Skeletal muscle tissue (tissue), 4 donors: ENCODE results near the gene ACOX3. TPM values are rescaled to one million over a fixed set of nuclear protein-coding genes. Genes with fewer than 3 reads are reported as not detected.
"Not testable (repeated sequence)": the region's sequence is repeated elsewhere in the genome, so short reads cannot be mapped to it uniquely, and the experiment has no call there.

ENCODE experiments used
- H3K27ac ChIP-seq: one replicate; pipeline ENCODE4 v1.7.0; 2013; ENCODE audit warnings: mild to moderate bottlenecking, low read depth, low read length, inconsistent platforms
- H3K27me3 ChIP-seq, 3 donors: one replicate each; pipeline ENCODE4 v1.7.0; 2013; ENCODE audit warnings: low read length in 3 of 3; ENCODE audit not compliant: control insufficient read depth in 3 of 3, insufficient read depth in 3 of 3
- H3K36me3 ChIP-seq, 3 donors: one replicate each; pipeline ENCODE4 v1.7.0; 2013; ENCODE audit warnings: low read length in 3 of 3; ENCODE audit not compliant: control insufficient read depth in 3 of 3, insufficient read depth in 3 of 3
- H3K4me1 ChIP-seq, 3 donors: one replicate each; pipeline ENCODE4 v1.7.0; 2013; ENCODE audit warnings: low read length in 3 of 3, mild to moderate bottlenecking in 3 of 3; ENCODE audit not compliant: control insufficient read depth in 3 of 3, insufficient read depth in 3 of 3
- H3K4me3 ChIP-seq, 3 donors: one replicate each; pipeline ENCODE4 v1.7.0; 2013; ENCODE audit warnings: low read length in 3 of 3
- H3K9ac ChIP-seq, 3 donors: one replicate each; pipeline ENCODE4 v1.7.0; 2013; ENCODE audit warnings: low read length in 3 of 3, mild to moderate bottlenecking in 3 of 3, moderate library complexity in 2 of 3, low read depth in 1 of 3
- H3K9me3 ChIP-seq, 3 donors: one replicate each; pipeline ENCODE4 v1.7.0; 2013; ENCODE audit warnings: low read length in 3 of 3; ENCODE audit not compliant: control insufficient read depth in 3 of 3
- total RNA-seq: library from RNA; depleted of rRNA; stranded (reverse); fragments of >200 nt; gene quantifications from one replicate; pipeline ENCODE4 v1.2.3, GENCODE V29; 2014
- donor health status: Osteomylitis.

Gene ACOX3
- total RNA-seq, 1 donor from 2014 or later, result 21.9 TPM

DNA sequence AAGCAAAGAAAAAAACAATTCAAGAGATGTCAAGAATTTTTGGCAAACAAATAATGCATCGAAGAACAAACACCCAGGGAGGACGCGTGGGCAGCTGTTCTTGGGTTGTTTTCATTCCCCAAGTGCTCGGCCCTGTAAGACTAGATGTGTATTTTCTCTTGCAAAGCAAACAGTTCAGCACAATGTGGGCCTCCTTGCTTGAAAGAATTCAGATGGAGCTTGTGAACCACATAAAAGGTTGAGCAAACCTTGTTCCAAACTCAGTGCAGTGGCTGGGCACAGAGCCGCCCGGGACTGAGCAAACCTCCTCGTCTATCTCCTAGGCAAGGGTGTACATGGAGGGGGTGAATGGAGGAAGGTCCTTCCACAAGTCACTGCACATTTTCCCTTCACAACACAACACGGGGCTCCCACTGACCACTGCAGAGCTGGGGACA is 88.6 kb downstream of the ACOX3 start:
- Histone ChIP-seq H3K4me1 (peaks cover 3 to 9% (median 8%) of the 10 kb centered on the region in 3 donors), H3K27ac (no peak overlapping the region), H3K9ac (no peak overlapping the region), H3K27me3 (no peaks in the 10 kb centered on the region), H3K36me3 (no peaks in the 10 kb centered on the region), H3K9me3 (no peaks in the 10 kb centered on the region), H3K4me3 (no peak overlapping the region)

DNA sequence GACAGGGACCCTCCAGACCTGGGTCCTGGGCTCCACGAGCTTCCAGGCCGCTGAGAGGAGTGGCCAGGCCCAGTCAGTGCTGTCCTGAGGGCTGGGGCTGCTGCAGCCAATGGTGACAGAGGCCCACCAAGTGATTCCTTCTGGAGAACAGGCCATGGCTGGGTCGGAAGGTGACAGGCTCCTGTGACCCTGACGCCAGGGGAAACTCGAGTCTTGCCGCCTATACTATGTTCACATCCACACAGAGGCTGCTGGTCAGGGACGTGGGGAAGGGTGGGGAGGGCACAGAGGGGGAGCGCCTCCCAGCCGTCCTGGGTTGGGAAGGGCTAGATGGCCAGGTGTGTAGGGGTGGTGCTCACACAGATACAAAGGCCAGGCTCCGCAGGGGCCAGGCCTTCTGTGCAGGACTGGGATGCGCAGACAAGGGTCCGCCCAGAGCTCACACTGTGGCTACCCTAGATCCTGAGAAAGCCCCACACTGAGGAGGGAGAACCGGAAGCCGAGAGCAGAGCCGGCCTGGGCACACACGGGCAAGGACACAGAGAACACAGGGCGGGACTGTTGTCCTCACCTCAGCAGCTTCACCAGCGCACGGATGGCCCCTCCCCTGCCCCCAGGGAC is 89.6 kb downstream of the ACOX3 start:
- Histone ChIP-seq H3K36me3 (no peaks in the 10 kb centered on the region), H3K9me3 (no peaks in the 10 kb centered on the region), H3K27me3 (peaks cover 0 to 5% (median 4%) of the 10 kb centered on the region in 3 donors), H3K4me3 (no peak overlapping the region), H3K9ac (no peak overlapping the region), H3K27ac (no peak overlapping the region), H3K4me1 (peaks cover 3 to 9% (median 8%) of the 10 kb centered on the region in 3 donors)

DNA sequence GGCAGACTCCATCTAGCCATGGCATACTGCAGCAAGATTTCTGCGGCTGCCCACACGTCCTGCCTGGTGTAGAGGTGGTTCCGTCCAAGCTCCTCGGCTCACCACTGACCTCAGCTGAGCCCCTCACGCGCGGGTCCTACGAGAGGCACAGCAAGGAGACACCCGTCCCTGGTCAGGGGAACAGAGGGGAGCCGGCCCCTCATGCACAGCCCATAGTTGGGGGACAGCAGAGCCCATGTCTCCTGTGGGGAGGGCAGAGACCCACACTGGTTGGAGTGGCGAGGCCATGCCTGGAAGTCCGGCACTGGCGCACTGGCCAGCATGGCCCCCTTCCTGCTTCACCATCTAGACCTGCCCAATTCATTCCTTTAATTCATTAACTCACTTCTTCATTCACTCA is 90.2 kb downstream of the ACOX3 start:
- H3K4me3 ChIP-seq, result no peak overlapping the region

DNA sequence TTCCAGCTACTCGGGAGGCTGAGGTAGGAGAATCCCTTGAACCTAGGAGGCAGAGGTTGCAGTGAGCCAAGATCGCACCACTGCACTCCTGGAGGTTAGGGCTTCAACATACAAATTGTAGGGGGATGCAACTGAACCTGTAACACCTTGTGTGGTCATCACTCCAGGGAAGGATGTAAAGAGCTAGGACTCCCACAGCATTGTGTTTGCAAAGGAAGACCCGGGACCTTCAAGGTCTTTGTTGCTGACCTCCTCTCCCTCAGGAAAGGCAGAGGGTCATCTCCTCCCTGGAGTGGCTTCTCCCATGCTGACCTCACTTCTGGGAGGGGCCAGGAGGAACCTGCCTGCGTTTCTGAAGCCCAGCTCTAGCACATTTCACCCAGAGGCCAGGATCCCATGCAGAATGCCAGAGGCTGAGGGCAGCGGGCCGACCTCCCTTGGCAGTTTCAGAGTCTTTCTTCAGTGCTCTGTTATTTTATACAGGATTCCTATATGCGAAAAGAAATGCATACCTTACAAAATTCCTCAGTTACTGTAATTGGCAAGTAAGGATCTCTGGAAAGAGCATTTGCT is 90.8 kb downstream of the ACOX3 start:
- Histone ChIP-seq H3K27me3 (peaks cover 0 to 14% (median 6%) of the 10 kb centered on the region in 3 donors), H3K9ac (no peak overlapping the region), H3K4me1 (peaks cover 3 to 9% (median 8%) of the 10 kb centered on the region in 3 donors)

More for the DNA sequence above, 90.2 kb downstream of the ACOX3 start:
- H3K9ac ChIP-seq, result no peak overlapping the region
- no peak overlapping the region for H3K27ac ChIP-seq
- H3K27me3 ChIP-seq, result peaks cover 0 to 11% (median 6%) of the 10 kb centered on the region in 3 donors
- H3K36me3 ChIP-seq, result no peaks in the 10 kb centered on the region
- peaks cover 3 to 9% (median 8%) of the 10 kb centered on the region in 3 donors for H3K4me1 ChIP-seq
- H3K9me3 ChIP-seq, result no peaks in the 10 kb centered on the region

DNA sequence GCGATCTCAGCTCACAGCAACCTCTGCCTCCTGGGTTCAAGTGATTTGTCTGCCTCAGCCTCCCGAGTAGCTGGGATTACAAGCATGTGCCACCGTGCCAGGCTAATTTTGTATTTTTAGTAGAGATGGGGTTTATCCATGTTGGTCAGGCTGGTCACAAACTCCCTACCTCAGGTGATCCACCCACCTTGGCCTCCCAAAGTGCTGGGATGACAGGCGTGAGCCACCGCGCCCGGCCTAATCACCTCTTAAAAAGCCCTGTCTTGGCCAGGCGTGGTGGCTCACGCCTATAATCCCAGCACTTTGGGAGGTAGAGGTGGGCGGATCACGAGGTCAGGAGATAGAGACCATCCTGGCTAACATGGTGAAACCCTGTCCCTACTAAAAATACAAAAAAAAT is 91.3 kb downstream of the ACOX3 start:
- not testable (repeated sequence) for H3K36me3 ChIP-seq, H3K27ac ChIP-seq, H3K9me3 ChIP-seq, H3K4me3 ChIP-seq, H3K9ac ChIP-seq
- Histone ChIP-seq H3K27me3 (peaks cover 0 to 14% (median 6%) of the 10 kb centered on the region in 3 donors), H3K4me1 (peaks cover 3 to 11% (median 9%) of the 10 kb centered on the region in 3 donors)

More for the DNA sequence above, 90.8 kb downstream of the ACOX3 start:
- Histone ChIP-seq H3K9me3 (no peaks in the 10 kb centered on the region), H3K4me3 (no peak overlapping the region), H3K36me3 (no peaks in the 10 kb centered on the region), H3K27ac (no peak overlapping the region)

DNA sequence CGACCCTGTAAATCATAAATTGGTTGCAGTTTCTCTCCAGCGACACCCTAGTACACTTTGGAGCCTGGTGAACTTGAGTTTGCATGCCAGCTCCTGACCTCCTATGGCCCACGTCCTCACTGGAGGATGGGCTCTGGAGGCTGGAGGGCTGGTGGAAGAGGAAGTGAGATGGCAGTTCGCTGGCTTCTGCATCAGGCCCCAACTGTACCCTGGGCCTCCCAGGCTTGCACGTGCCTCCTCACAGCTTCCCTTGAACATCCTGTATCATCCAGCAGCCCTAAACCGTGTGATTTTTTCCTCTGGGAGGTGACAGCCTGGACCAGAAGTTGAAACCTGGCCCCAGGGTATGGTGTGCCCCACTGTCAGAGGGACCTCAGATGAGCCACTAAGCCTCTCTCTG is 92.5 kb downstream of the ACOX3 start:
- Histone ChIP-seq H3K9ac (no peak overlapping the region), H3K4me1 (peaks cover 3 to 13% (median 9%) of the 10 kb centered on the region in 3 donors), H3K27ac (no peak overlapping the region), H3K9me3 (no peaks in the 10 kb centered on the region), H3K4me3 (no peak overlapping the region), H3K27me3 (peaks cover 0 to 14% (median 6%) of the 10 kb centered on the region in 3 donors), H3K36me3 (no peaks in the 10 kb centered on the region)

DNA sequence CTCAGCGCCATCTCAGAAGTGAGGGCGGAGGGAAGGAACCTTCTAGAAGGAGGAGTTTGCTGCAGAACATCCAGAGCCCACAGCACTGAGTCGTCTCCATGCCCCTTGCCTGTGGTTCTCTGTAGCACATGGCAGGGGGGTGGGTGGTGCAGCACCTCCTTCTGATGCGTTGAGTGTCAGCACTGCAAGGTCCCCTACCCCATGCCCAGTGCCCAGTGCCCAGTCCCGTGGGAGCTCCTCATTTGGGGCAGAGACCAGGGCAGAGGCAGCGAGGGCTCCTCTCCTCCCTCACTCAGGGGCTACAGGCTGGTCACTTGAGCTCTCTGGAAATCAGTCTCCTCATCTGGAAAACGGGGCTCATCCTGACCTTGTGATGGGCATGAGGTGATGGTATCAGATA is 92.9 kb downstream of the ACOX3 start:
- no peaks in the 10 kb centered on the region for H3K9me3 ChIP-seq
- no peaks in the 10 kb centered on the region for H3K36me3 ChIP-seq
- peaks cover 0 to 14% (median 6%) of the 10 kb centered on the region in 3 donors for H3K27me3 ChIP-seq
- peaks cover 3 to 16% (median 8%) of the 10 kb centered on the region in 3 donors for H3K4me1 ChIP-seq
- H3K27ac ChIP-seq, result no peak overlapping the region
- H3K9ac ChIP-seq, result no peak overlapping the region
- H3K4me3 ChIP-seq, result no peak overlapping the region

DNA sequence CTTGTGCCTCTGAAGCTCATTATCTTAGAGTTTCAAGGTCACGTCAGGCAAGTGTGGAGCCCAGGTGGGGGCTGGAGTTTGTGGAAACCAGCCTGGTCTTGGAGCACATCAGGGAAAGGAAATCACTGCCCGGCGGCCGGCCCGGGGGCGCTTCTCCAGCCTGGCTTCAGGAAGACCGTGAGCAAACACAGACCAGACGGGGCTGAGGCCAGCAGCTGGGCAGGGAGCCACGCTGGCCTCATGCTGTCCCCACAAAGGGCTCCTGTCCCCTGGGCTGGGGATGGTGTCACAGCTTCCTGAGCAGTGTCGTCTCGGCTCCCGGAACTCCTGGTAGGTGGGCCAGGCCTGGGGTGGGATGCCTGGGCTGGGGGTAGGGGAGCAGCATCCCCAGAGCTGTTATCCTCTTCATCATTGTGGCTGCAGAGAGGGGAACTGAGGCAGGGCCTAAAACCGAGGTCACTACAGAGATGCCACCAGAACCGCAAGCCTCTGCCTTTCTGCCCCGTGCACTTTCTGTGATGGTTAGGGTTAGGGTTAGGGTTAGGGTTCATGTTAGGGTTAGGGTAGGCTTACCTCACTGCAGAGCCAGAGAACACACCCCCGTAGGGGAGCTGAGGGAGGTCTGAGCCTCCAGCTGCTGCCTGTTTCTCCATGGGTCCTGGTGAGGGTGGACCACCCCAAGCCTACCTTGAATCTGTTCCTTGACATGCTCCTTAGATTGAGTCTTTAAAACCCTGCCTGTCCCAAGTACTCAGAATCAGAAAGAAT is 93.5 kb downstream of the ACOX3 start:
- H3K4me1 ChIP-seq, result peaks cover 2 to 15% (median 5%) of the 10 kb centered on the region in 3 donors

DNA sequence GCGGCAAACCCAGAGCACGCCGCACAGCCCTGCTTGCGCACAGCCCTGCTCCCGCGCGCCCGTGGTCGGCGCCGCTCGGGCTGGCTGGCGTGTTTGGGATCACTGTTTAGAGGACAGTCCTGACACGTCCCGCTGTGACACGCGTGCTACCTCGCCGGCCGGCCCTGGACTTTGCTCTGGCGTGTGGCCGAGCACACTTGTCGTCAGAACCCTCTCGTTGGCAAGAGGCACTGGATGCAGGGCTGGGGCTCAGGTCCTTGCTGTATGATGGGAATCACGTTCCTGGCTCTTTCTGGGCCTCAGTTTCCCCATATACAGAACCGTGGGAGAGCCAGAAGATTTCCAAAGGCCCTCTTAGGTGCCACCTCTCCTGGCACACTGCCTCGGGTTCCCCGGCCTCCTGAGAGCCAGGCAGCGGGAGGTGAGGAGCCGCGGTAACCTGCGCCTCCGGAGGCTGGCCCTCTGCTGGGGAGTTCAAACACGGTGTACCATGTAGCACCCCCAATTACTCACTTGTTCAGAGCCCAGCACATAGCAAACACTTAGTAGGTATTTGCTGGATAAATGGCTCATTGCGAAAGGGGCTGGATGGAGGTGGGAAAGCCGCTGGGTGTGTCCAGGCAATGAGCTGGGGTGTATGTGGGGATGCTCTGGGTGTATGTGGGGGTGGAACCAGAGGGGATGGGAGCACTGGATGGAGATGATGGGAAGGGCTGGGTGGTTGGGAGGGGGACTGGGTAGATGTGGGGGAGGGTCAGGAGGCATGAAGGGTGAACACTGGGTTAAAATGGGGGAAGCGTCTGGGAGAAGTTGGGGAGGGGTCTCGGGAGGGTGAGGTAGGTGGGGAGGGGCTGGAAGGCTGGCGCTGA is 94.3 kb downstream of the ACOX3 start:
- peaks cover 6 to 19% (median 10%) of the 10 kb centered on the region in 3 donors for H3K4me1 ChIP-seq
- no peak overlapping the region for H3K4me3 ChIP-seq
- H3K36me3 ChIP-seq, result no peaks in the 10 kb centered on the region

More for the DNA sequence above, 93.5 kb downstream of the ACOX3 start:
- Histone ChIP-seq H3K9ac (no peak overlapping the region), H3K36me3 (no peaks in the 10 kb centered on the region), H3K27me3 (peaks cover 0 to 14% (median 6%) of the 10 kb centered on the region in 3 donors), H3K27ac (no peak overlapping the region), H3K4me3 (no peak overlapping the region), H3K9me3 (no peaks in the 10 kb centered on the region)

More for the DNA sequence above, 94.3 kb downstream of the ACOX3 start:
- Histone ChIP-seq H3K27ac (no peak overlapping the region), H3K9me3 (no peaks in the 10 kb centered on the region), H3K27me3 (peaks cover 0 to 14% (median 6%) of the 10 kb centered on the region in 3 donors), H3K9ac (no peak overlapping the region)
